ENCODE data around the gene LHFPL3. TPM values are rescaled to one million over a fixed set of nuclear protein-coding genes. Genes with fewer than 3 reads are reported as not detected.

Gene LHFPL3
- total RNA-seq, 1 experiment from 2014 or later: not detected

DNA sequence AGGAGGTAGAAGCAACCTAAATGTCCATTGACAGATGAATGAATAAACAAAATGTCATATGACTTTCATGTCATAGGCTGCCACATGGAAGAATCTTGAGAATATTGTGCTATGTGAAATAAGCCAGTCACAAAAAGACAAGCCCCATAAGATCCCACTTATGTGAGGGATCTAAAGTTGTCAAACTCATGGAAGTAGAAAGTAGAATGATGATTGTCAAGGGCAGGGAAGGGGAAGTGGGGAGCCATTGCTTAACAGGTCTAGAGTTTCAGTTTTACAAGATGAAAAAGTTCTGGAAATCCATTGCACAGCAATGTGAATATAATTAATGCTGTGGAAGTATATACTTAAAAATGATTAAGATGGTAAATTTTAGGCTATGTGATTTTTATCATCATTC, 456.3 kb downstream of the LHFPL3 start:
- no peak overlapping the region for H3K4me2 ChIP-seq
- H3F3A ChIP-seq (ENCODE audit: insufficient read depth, low read depth): no peaks in the 10 kb centered on the region
- TF ChIP-seq EZH2 (IDR thresholded peaks at IDR 0.05; ENCODE audit: low read depth): no peak
- CTCF ChIA-PET: no interaction called here
- POLR2A ChIA-PET (ENCODE audit: unreplicated experiment): interaction anchor here (0.6 kb wide), 1 partner anchor 1393 kb away, joined by 3 read pairs; no protein-coding TSS in a partner anchor
- H3K4me3 ChIP-seq: no peak overlapping the region
- BruUV-seq (replicated peaks): no TSS peak
- no peaks in the 10 kb centered on the region for H3K9me3 ChIP-seq (ENCODE audit: insufficient read depth, low read depth)
- intact Hi-C loops (cut with micrococcal nuclease; ENCODE audit: unreplicated experiment): no loop called here
- H3K27me3 ChIP-seq (ENCODE audit: insufficient read depth, low read depth): peaks cover 26% of the 10 kb centered on the region
- DNase-seq: no peak
- H3K9me2 ChIP-seq (ENCODE audit: insufficient read depth): no peaks in the 10 kb centered on the region
- no peak overlapping the region for H3K27ac ChIP-seq
- H3K79me2 ChIP-seq (ENCODE audit: low read depth): no peaks in the 10 kb centered on the region
- H4K20me1 ChIP-seq (ENCODE audit: insufficient read depth): no peaks in the 10 kb centered on the region
- H3K36me3 ChIP-seq (ENCODE audit: low read depth): no peaks in the 10 kb centered on the region
- H2AFZ ChIP-seq: no peak overlapping the region
- H3K4me1 ChIP-seq (replicated peaks; ENCODE audit: insufficient read depth): no peaks in the 10 kb centered on the region

- DNase-seq: no peak
- Histone ChIP-seq H3K27me3 (ENCODE audit: insufficient read depth, low read depth) (peaks cover 11% of the 10 kb centered on the region; the same call in 1 of the 2 replicates), H3K27ac (no peak overlapping the region), H3K4me1 (replicated peaks; ENCODE audit: insufficient read depth) (no peaks in the 10 kb centered on the region), H3K9me2 (ENCODE audit: insufficient read depth) (no peaks in the 10 kb centered on the region), H3K9me3 (ENCODE audit: insufficient read depth, low read depth) (no peaks in the 10 kb centered on the region), H3F3A (ENCODE audit: insufficient read depth, low read depth) (no peaks in the 10 kb centered on the region), H2AFZ (no peak overlapping the region), H3K4me2 (no peak overlapping the region), H3K4me3 (no peak overlapping the region), H3K36me3 (ENCODE audit: low read depth) (no peaks in the 10 kb centered on the region), H4K20me1 (ENCODE audit: insufficient read depth) (no peaks in the 10 kb centered on the region), H3K79me2 (ENCODE audit: low read depth) (no peaks in the 10 kb centered on the region)
- POLR2A ChIA-PET (ENCODE audit: unreplicated experiment): no interaction called here
- intact Hi-C loops (cut with micrococcal nuclease; ENCODE audit: unreplicated experiment): no loop called here
- CTCF ChIA-PET: no interaction called here
- no peak for TF ChIP-seq EZH2 (IDR thresholded peaks at IDR 0.05; ENCODE audit: low read depth)
- TF ChIP-seq, protein P1, sequence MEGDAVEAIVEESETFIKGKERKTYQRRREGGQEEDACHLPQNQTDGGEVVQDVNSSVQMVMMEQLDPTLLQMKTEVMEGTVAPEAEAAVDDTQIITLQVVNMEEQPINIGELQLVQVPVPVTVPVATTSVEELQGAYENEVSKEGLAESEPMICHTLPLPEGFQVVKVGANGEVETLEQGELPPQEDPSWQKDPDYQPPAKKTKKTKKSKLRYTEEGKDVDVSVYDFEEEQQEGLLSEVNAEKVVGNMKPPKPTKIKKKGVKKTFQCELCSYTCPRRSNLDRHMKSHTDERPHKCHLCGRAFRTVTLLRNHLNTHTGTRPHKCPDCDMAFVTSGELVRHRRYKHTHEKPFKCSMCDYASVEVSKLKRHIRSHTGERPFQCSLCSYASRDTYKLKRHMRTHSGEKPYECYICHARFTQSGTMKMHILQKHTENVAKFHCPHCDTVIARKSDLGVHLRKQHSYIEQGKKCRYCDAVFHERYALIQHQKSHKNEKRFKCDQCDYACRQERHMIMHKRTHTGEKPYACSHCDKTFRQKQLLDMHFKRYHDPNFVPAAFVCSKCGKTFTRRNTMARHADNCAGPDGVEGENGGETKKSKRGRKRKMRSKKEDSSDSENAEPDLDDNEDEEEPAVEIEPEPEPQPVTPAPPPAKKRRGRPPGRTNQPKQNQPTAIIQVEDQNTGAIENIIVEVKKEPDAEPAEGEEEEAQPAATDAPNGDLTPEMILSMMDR (conservative IDR thresholded peaks at IDR 0.05): no peak
- no TSS peak for BruUV-seq (replicated peaks)
Measured at GRCh38 chr7:104789780-104790179, 461.4 kb downstream of the LHFPL3 start.

- CTCF ChIA-PET: no interaction called here
Measured at GRCh38 chr7:104790440-104790839, 462.0 kb downstream of the LHFPL3 start.

More at GRCh38 chr7:104790440-104790839, 462.0 kb downstream of the LHFPL3 start:
- H2AFZ ChIP-seq: no peak overlapping the region
- H3K9me3 ChIP-seq (ENCODE audit: insufficient read depth, low read depth): no peaks in the 10 kb centered on the region
- no peak overlapping the region for H3K27ac ChIP-seq
- DNase-seq: no peak
- BruUV-seq (replicated peaks): no TSS peak
- intact Hi-C loops (cut with micrococcal nuclease; ENCODE audit: unreplicated experiment): no loop called here
- no peaks in the 10 kb centered on the region for H3K4me1 ChIP-seq (replicated peaks; ENCODE audit: insufficient read depth)
- TF ChIP-seq EZH2 (IDR thresholded peaks at IDR 0.05; ENCODE audit: low read depth): no peak
- TF ChIP-seq, protein P1 (conservative IDR thresholded peaks at IDR 0.05): no peak
- no peaks in the 10 kb centered on the region for H3K9me2 ChIP-seq (ENCODE audit: insufficient read depth)
- H3K79me2 ChIP-seq (ENCODE audit: low read depth): no peaks in the 10 kb centered on the region
- no peaks in the 10 kb centered on the region for H4K20me1 ChIP-seq (ENCODE audit: insufficient read depth)
- H3K36me3 ChIP-seq (ENCODE audit: low read depth): no peaks in the 10 kb centered on the region
- H3K4me3 ChIP-seq: no peak overlapping the region
- H3K4me2 ChIP-seq: no peak overlapping the region
- POLR2A ChIA-PET (ENCODE audit: unreplicated experiment): no interaction called here
- no peaks in the 10 kb centered on the region for H3F3A ChIP-seq (ENCODE audit: insufficient read depth, low read depth)
- H3K27me3 ChIP-seq (ENCODE audit: insufficient read depth, low read depth): peaks cover 15% of the 10 kb centered on the region; the same call in 1 of the 2 replicates
